MM.1S (cell line): Measurements from ENCODE around the gene KAT5.
"Not testable (repeated sequence)": the region's sequence is repeated elsewhere in the genome, so short reads cannot be mapped to it uniquely, and the experiment has no call there.

Source experiments
- DNase-seq: peaks from one replicate; pipeline ENCODE4 v3.0.0-alpha.2; 2015
- H2AFZ ChIP-seq: fragments of 300-600 bp; sonication (generic); 2 replicates; pipeline ENCODE4 v1.6.0; 2016; ENCODE audit warnings: antibody characterized with exemption, low read length
- H3F3A ChIP-seq: fragments of 300-600 bp; sonication (generic); 2 replicates; pipeline ENCODE4 v1.6.1; 2016; ENCODE audit warnings: mild to moderate bottlenecking, antibody characterized with exemption, low read length, moderate library complexity, mixed read lengths; ENCODE audit not compliant: insufficient read depth
- H3K27ac ChIP-seq: fragments of 300-600 bp; sonication (generic); 2 replicates; pipeline ENCODE4 v1.5.1; 2016; ENCODE audit warnings: mild to moderate bottlenecking, low read length
- H3K27me3 ChIP-seq: fragments of 300-600 bp; sonication (generic); replicated peaks from 2 replicates; pipeline ENCODE4 v1.6.0; 2016; ENCODE audit warnings: low read length; ENCODE audit not compliant: insufficient read depth
- H3K36me3 ChIP-seq: fragments of 300-600 bp; sonication (generic); replicated peaks from 2 replicates; pipeline ENCODE4 v1.6.1; 2016; ENCODE audit warnings: mild to moderate bottlenecking, low read length, mixed read lengths; ENCODE audit not compliant: insufficient read depth
- H3K4me1 ChIP-seq: fragments of 300-600 bp; sonication (generic); 2 replicates; pipeline ENCODE4 v1.6.1; 2016; ENCODE audit warnings: low read length, mixed read lengths
- H3K4me2 ChIP-seq: fragments of 300-600 bp; sonication (generic); 2 replicates; pipeline ENCODE4 v1.6.0; 2016; ENCODE audit warnings: low read depth, low read length
- H3K4me3 ChIP-seq: fragments of 300-600 bp; sonication (generic); 2 replicates; pipeline ENCODE4 v1.5.1; 2016; ENCODE audit warnings: low read length, mixed read lengths
- H3K79me2 ChIP-seq: fragments of 300-600 bp; sonication (generic); 2 replicates; pipeline ENCODE4 v1.6.1; 2016; ENCODE audit warnings: mixed run types, low read length, mixed read lengths
- H3K9ac ChIP-seq: fragments of 300-600 bp; sonication (generic); 2 replicates; pipeline ENCODE4 v1.6.1; 2016; ENCODE audit warnings: low read length, mixed read lengths
- H3K9me2 ChIP-seq: fragments of 300-600 bp; sonication (generic); replicated peaks from 2 replicates; pipeline ENCODE4 v1.6.1; 2016; ENCODE audit warnings: mild to moderate bottlenecking, low read length, mixed read lengths; ENCODE audit not compliant: insufficient read depth
- H3K9me3 ChIP-seq: fragments of 300-600 bp; sonication (generic); replicated peaks from 2 replicates; pipeline ENCODE4 v1.6.1; 2016; ENCODE audit warnings: mild to moderate bottlenecking, low read length, mixed read lengths; ENCODE audit not compliant: insufficient read depth
- H4K20me1 ChIP-seq: fragments of 300-600 bp; sonication (generic); 2 replicates; pipeline ENCODE4 v1.6.1; 2016; ENCODE audit warnings: mild to moderate bottlenecking, low read length, moderate library complexity, mixed read lengths; ENCODE audit not compliant: insufficient read depth
- CTCF ChIP-seq: fragments of 300-600 bp; sonication (generic); IDR thresholded peaks from 2 replicates; pipeline ENCODE4 v1.5.1; 2016; ENCODE audit warnings: antibody characterized with exemption, low read length, mixed read lengths
- EZH2 ChIP-seq: fragments of 300-600 bp; sonication (generic); optimal IDR thresholded peaks from 2 replicates; pipeline ENCODE3; 2017; ENCODE audit warnings: low read depth, mild to moderate bottlenecking, antibody characterized with exemption, low read length, mixed read lengths
- EZH2phosphoT487 ChIP-seq: fragments of 300-600 bp; sonication (generic); IDR thresholded peaks from 2 replicates; pipeline ENCODE4 v1.6.1; 2018; ENCODE audit warnings: antibody characterized with exemption, low read length

Gene KAT5

GRCh38 chr11:65744026-65744698 lies 32.1 kb downstream of the KAT5 start:
- no peaks in the 10 kb centered on the region for H3K9me3 ChIP-seq
- H3K27ac ChIP-seq: no peak overlapping the region
- H3K36me3 ChIP-seq: no peaks in the 10 kb centered on the region
- peak; percentile 62 for DNase-seq
- peak overlapping the region; percentile 48 for H3K4me2 ChIP-seq
- H4K20me1 ChIP-seq: no peaks in the 10 kb centered on the region
- no peak for TF ChIP-seq EZH2
- TF ChIP-seq CTCF: peak; percentile 56
- H3K79me2 ChIP-seq: no peaks in the 10 kb centered on the region
- H3K27me3 ChIP-seq: 0 out of 2 replicates have a peak, but pooled peaks cover 6% of the 10 kb centered on the region
- no peaks in the 10 kb centered on the region for H3F3A ChIP-seq
- H3K9ac ChIP-seq: no peak overlapping the region
- no peaks in the 10 kb centered on the region for H3K9me2 ChIP-seq
- H3K4me3 ChIP-seq: no peak overlapping the region
- H2AFZ ChIP-seq: peak overlapping the region; percentile 76
- peaks cover 7% of the 10 kb centered on the region; the same call in 1 of the 2 replicates for H3K4me1 ChIP-seq

GRCh38 chr11:65744699-65745042 lies 32.6 kb downstream of the KAT5 start:
- TF ChIP-seq EZH2phosphoT487 (no peak), CTCF (no peak), EZH2 (no peak)
- Histone ChIP-seq H3K27ac (no peak overlapping the region), H3K9ac (no peak overlapping the region), H3K36me3 (no peaks in the 10 kb centered on the region), H3F3A (no peaks in the 10 kb centered on the region), H3K4me1 (peaks cover 7% of the 10 kb centered on the region; the same call in 1 of the 2 replicates), H4K20me1 (no peaks in the 10 kb centered on the region), H3K27me3 (0 out of 2 replicates have a peak, but pooled peaks cover 6% of the 10 kb centered on the region), H3K4me2 (peak overlapping the region; percentile 48), H3K4me3 (no peak overlapping the region), H3K9me2 (no peaks in the 10 kb centered on the region), H2AFZ (peak overlapping the region; percentile 76), H3K79me2 (no peaks in the 10 kb centered on the region), H3K9me3 (no peaks in the 10 kb centered on the region)
- no peak for DNase-seq

- H3K36me3 ChIP-seq: no peaks in the 10 kb centered on the region
- no peak overlapping the region; the same call in 1 of the 2 replicates for H2AFZ ChIP-seq
- no peaks in the 10 kb centered on the region for H3K9me2 ChIP-seq
- DNase-seq: no peak
- H4K20me1 ChIP-seq: no peaks in the 10 kb centered on the region
- H3K4me2 ChIP-seq: no peak overlapping the region; the same call in 1 of the 2 replicates
- 0 out of 2 replicates have a peak, but pooled peaks cover 6% of the 10 kb centered on the region for H3K27me3 ChIP-seq
- H3K4me3 ChIP-seq: no peak overlapping the region
- H3K79me2 ChIP-seq: no peaks in the 10 kb centered on the region
- no peak overlapping the region for H3K27ac ChIP-seq
- no peaks in the 10 kb centered on the region for H3K9me3 ChIP-seq
- no peak overlapping the region for H3K9ac ChIP-seq
- TF ChIP-seq EZH2 (no peak), EZH2phosphoT487 (no peak), CTCF (no peak)
- H3F3A ChIP-seq: no peaks in the 10 kb centered on the region
- peaks cover 7% of the 10 kb centered on the region; the same call in 1 of the 2 replicates for H3K4me1 ChIP-seq
Measured at GRCh38 chr11:65745049-65745448, 33.0 kb downstream of the KAT5 start.

GRCh38 chr11:65762169-65762568 lies 50.1 kb downstream of the KAT5 start:
- H3K9me3 ChIP-seq, H3F3A ChIP-seq, H3K4me3 ChIP-seq, H3K4me2 ChIP-seq, H3K79me2 ChIP-seq, H3K27ac ChIP-seq, H4K20me1 ChIP-seq, H3K36me3 ChIP-seq, H3K27me3 ChIP-seq, H3K4me1 ChIP-seq, H3K9me2 ChIP-seq, H2AFZ ChIP-seq, DNase-seq, H3K9ac ChIP-seq: not testable (repeated sequence)

- H3K4me1 ChIP-seq, H4K20me1 ChIP-seq, DNase-seq, H3K36me3 ChIP-seq, H3K9me2 ChIP-seq, H3K9ac ChIP-seq, H3K27me3 ChIP-seq, H3K27ac ChIP-seq, H3K4me3 ChIP-seq, H3K4me2 ChIP-seq, H3K9me3 ChIP-seq, H3F3A ChIP-seq, H3K79me2 ChIP-seq, H2AFZ ChIP-seq: not testable (repeated sequence)
Measured at GRCh38 chr11:65762816-65763215, 50.8 kb downstream of the KAT5 start.
